ENCODE measurements around the gene CYB5R2. TPM values are rescaled to one million over a fixed set of nuclear protein-coding genes. Genes with fewer than 3 reads are reported as not detected.

Gene CYB5R2
- total and polyA plus RNA-seq, 2 experiments from 2014 or later: 40.9 to 56.2 TPM

DNA sequence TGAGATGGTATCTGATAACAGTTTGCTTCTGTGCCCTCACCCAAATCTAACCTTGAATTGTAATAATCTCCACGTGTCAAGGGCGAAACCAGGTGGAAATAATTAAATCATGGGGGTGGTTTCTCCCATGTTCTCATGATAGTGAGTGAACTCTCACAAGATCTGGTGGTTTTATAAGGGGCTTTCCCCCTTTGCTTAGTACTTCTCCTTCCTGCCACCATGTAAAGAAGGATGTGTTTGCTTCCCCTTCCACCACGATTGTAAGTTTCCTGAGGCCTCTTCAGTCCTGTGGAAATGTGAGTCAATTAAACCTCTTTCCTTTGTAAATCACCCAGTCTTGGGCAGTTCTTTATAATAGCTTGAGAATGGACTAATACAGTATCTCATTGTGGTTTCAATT is 41.5 kb upstream of the CYB5R2 start (continued):
- TF ChIP-seq, protein P1, sequence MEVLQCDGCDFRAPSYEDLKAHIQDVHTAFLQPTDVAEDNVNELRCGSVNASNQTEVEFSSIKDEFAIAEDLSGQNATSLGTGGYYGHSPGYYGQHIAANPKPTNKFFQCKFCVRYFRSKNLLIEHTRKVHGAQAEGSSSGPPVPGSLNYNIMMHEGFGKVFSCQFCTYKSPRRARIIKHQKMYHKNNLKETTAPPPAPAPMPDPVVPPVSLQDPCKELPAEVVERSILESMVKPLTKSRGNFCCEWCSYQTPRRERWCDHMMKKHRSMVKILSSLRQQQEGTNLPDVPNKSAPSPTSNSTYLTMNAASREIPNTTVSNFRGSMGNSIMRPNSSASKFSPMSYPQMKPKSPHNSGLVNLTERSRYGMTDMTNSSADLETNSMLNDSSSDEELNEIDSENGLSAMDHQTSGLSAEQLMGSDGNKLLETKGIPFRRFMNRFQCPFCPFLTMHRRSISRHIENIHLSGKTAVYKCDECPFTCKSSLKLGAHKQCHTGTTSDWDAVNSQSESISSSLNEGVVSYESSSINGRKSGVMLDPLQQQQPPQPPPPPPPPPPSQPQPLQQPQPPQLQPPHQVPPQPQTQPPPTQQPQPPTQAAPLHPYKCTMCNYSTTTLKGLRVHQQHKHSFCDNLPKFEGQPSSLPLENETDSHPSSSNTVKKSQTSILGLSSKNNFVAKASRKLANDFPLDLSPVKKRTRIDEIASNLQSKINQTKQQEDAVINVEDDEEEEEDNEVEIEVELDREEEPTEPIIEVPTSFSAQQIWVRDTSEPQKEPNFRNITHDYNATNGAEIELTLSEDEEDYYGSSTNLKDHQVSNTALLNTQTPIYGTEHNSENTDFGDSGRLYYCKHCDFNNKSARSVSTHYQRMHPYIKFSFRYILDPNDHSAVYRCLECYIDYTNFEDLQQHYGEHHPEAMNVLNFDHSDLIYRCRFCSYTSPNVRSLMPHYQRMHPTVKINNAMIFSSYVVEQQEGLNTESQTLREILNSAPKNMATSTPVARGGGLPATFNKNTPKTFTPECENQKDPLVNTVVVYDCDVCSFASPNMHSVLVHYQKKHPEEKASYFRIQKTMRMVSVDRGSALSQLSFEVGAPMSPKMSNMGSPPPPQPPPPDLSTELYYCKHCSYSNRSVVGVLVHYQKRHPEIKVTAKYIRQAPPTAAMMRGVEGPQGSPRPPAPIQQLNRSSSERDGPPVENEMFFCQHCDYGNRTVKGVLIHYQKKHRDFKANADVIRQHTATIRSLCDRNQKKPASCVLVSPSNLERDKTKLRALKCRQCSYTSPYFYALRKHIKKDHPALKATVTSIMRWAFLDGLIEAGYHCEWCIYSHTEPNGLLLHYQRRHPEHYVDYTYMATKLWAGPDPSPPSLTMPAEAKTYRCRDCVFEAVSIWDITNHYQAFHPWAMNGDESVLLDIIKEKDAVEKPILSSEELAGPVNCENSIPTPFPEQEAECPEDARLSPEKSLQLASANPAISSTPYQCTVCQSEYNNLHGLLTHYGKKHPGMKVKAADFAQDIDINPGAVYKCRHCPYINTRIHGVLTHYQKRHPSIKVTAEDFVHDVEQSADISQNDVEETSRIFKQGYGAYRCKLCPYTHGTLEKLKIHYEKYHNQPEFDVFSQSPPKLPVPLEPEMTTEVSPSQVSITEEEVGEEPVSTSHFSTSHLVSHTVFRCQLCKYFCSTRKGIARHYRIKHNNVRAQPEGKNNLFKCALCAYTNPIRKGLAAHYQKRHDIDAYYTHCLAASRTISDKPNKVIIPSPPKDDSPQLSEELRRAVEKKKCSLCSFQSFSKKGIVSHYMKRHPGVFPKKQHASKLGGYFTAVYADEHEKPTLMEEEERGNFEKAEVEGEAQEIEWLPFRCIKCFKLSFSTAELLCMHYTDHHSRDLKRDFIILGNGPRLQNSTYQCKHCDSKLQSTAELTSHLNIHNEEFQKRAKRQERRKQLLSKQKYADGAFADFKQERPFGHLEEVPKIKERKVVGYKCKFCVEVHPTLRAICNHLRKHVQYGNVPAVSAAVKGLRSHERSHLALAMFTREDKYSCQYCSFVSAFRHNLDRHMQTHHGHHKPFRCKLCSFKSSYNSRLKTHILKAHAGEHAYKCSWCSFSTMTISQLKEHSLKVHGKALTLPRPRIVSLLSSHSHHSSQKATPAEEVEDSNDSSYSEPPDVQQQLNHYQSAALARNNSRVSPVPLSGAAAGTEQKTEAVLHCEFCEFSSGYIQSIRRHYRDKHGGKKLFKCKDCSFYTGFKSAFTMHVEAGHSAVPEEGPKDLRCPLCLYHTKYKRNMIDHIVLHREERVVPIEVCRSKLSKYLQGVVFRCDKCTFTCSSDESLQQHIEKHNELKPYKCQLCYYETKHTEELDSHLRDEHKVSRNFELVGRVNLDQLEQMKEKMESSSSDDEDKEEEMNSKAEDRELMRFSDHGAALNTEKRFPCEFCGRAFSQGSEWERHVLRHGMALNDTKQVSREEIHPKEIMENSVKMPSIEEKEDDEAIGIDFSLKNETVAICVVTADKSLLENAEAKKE (CRISPR knock-in tag; IDR thresholded peaks at IDR 0.05): no peak
- TF ChIP-seq EZH2 (IDR thresholded peaks at IDR 0.05; ENCODE audit: low read depth, unreplicated experiment) (no peak), JUNB (IDR thresholded peaks at IDR 0.05; ENCODE audit: unreplicated experiment) (no peak)

DNA sequence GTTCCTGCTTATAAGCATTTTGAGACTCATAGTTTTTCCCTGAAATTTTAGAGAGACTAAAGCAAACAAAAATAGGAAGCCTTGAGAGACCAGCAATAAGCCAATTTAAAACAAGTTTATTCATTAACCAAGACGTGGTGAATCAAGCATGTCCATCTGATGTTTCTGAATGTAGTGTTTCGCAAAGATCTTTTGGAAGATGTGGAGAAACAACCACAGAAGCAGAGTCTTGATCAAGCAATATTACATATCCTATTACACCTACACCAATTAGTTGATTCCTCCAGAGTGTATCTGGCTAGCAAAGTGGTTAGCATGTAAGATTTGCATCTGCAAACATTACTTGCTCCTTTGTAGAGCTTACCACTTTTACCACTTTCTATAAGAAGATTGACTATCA is 33.1 kb upstream of the CYB5R2 start, which contains the start of gene OVCH2:
Gene OVCH2, minus strand, starts transcription at position 101 of the 400 bp plus-strand sequence. Its CDS starts 83 bp downstream, at position 18.
- Histone ChIP-seq H3F3A (replicated peaks; ENCODE audit: low read depth) (no peaks in the 10 kb centered on the region), H3K4me1 (ENCODE audit: insufficient read depth) (no peaks in the 10 kb centered on the region), H3K4me3 (no peak within 1 kb of the TSS), H3K79me2 (replicated peaks; ENCODE audit: insufficient read depth) (no peaks in the 10 kb centered on the region), H3K27me3 (ENCODE audit: insufficient read depth) (no peaks in the 10 kb centered on the region), H3K36me3 (ENCODE audit: insufficient read depth) (no peaks in the 10 kb centered on the region), H2AFZ (no peak within 1 kb of the TSS), H3K27ac (ENCODE audit: low read depth) (no peak within 1 kb of the TSS), H3K4me2 (no peak within 1 kb of the TSS), H4K20me1 (replicated peaks; ENCODE audit: insufficient read depth) (no peaks in the 10 kb centered on the region), H3K9me2 (ENCODE audit: insufficient read depth) (no peaks in the 10 kb centered on the region)
- Mint-ChIP-seq H3K4me3 (no peak within 1 kb of the TSS), H3K9me3 (no peaks in the 10 kb centered on the region), H3K4me1 (no peaks in the 10 kb centered on the region), H3K27ac (no peak within 1 kb of the TSS), H3K36me3 (ENCODE audit: low read depth) (no peaks in the 10 kb centered on the region), H3K27me3 (ENCODE audit: insufficient read depth, low read depth, poor library complexity) (peaks cover 2% of the 10 kb centered on the region)
- DNase-seq (ENCODE audit: low spot score) (no peak), ATAC-seq (no peak)
- TF ChIP-seq, protein P2, sequence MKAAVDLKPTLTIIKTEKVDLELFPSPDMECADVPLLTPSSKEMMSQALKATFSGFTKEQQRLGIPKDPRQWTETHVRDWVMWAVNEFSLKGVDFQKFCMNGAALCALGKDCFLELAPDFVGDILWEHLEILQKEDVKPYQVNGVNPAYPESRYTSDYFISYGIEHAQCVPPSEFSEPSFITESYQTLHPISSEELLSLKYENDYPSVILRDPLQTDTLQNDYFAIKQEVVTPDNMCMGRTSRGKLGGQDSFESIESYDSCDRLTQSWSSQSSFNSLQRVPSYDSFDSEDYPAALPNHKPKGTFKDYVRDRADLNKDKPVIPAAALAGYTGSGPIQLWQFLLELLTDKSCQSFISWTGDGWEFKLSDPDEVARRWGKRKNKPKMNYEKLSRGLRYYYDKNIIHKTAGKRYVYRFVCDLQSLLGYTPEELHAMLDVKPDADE (IDR thresholded peaks at IDR 0.05): no peak
- no peak for TF ChIP-seq ZNF331 (CRISPR knock-in tag; IDR thresholded peaks at IDR 0.05; ENCODE audit: low read depth)
- TF ChIP-seq STAT1 (IDR thresholded peaks at IDR 0.05; ENCODE audit: unreplicated experiment): no peak
- TF ChIP-seq JUNB (IDR thresholded peaks at IDR 0.05; ENCODE audit: unreplicated experiment): no peak
- TF ChIP-seq, protein P3, sequence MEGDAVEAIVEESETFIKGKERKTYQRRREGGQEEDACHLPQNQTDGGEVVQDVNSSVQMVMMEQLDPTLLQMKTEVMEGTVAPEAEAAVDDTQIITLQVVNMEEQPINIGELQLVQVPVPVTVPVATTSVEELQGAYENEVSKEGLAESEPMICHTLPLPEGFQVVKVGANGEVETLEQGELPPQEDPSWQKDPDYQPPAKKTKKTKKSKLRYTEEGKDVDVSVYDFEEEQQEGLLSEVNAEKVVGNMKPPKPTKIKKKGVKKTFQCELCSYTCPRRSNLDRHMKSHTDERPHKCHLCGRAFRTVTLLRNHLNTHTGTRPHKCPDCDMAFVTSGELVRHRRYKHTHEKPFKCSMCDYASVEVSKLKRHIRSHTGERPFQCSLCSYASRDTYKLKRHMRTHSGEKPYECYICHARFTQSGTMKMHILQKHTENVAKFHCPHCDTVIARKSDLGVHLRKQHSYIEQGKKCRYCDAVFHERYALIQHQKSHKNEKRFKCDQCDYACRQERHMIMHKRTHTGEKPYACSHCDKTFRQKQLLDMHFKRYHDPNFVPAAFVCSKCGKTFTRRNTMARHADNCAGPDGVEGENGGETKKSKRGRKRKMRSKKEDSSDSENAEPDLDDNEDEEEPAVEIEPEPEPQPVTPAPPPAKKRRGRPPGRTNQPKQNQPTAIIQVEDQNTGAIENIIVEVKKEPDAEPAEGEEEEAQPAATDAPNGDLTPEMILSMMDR (conservative IDR thresholded peaks at IDR 0.05; ENCODE audit: low read depth in 2 of 2): no peak
- TF ChIP-seq CREB1 (CRISPR knock-in tag; IDR thresholded peaks at IDR 0.05; ENCODE audit: low read depth): no peak
- no peak for TF ChIP-seq EZH2 (IDR thresholded peaks at IDR 0.05; ENCODE audit: low read depth, unreplicated experiment)
